Rectal smooth muscle tissue (tissue), 1 donor: Measurements from ENCODE around the gene ADD3.

Source experiments
- H3K27ac ChIP-seq: one replicate; pipeline ENCODE4 v1.7.0; 2013; ENCODE audit warnings: low read depth, low read length, inconsistent platforms
- H3K27me3 ChIP-seq: one replicate; pipeline ENCODE4 v1.7.0; 2013; ENCODE audit warnings: low read length; ENCODE audit not compliant: control insufficient read depth, insufficient read depth
- H3K36me3 ChIP-seq: one replicate; pipeline ENCODE4 v1.7.0; 2013; ENCODE audit warnings: low read length; ENCODE audit not compliant: control insufficient read depth, insufficient read depth
- H3K4me1 ChIP-seq: one replicate; pipeline ENCODE4 v1.7.0; 2013; ENCODE audit warnings: low read length; ENCODE audit not compliant: control insufficient read depth, insufficient read depth
- H3K4me3 ChIP-seq: one replicate; pipeline ENCODE4 v1.7.0; 2013; ENCODE audit warnings: low read length
- H3K9ac ChIP-seq: one replicate; pipeline ENCODE4 v1.7.0; 2013; ENCODE audit warnings: low read length

The ADD3 gene, protein sequence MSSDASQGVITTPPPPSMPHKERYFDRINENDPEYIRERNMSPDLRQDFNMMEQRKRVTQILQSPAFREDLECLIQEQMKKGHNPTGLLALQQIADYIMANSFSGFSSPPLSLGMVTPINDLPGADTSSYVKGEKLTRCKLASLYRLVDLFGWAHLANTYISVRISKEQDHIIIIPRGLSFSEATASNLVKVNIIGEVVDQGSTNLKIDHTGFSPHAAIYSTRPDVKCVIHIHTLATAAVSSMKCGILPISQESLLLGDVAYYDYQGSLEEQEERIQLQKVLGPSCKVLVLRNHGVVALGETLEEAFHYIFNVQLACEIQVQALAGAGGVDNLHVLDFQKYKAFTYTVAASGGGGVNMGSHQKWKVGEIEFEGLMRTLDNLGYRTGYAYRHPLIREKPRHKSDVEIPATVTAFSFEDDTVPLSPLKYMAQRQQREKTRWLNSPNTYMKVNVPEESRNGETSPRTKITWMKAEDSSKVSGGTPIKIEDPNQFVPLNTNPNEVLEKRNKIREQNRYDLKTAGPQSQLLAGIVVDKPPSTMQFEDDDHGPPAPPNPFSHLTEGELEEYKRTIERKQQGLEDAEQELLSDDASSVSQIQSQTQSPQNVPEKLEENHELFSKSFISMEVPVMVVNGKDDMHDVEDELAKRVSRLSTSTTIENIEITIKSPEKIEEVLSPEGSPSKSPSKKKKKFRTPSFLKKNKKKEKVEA

GRCh38 chr10:110007701-110008517, at the start of gene ADD3:
Gene ADD3, plus strand, starts transcription at chr10:110007984. Its CDS starts 92,670 bp downstream, at chr10:110100654.
- H3K27ac ChIP-seq: peak within 1 kb of the TSS; percentile 83
- peaks cover 7% of the 10 kb centered on the region for H3K4me1 ChIP-seq

DNA sequence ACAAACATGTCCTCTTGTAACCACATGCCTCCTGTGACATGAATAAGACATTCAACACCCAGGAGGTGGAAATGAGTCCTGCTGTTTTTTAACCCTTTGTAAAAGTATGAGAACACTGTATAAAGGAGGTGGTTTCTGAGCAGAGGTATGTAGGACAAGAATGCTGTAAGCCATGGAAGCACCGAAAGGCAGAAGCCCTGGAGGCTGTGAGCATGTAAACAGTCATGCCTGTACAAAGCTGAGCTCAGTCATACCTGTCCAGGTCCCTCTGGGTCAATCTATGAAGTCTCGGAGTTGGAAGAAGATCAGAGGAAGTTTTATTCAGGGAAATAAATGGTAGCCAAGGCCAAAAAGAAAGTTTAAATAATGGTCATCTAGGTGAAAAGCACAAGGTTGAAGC, 49.7 kb upstream of the ADD3 start:
- Histone ChIP-seq H3K36me3 (no peaks in the 10 kb centered on the region), H3K4me1 (no peaks in the 10 kb centered on the region), H3K4me3 (no peak overlapping the region), H3K9ac (no peak overlapping the region), H3K27me3 (no peaks in the 10 kb centered on the region), H3K27ac (no peak overlapping the region)

More at GRCh38 chr10:110007701-110008517, at the start of gene ADD3:
- Histone ChIP-seq H3K4me3 (peak within 1 kb of the TSS; percentile 83), H3K9ac (peak within 1 kb of the TSS; percentile 70), H3K27me3 (no peaks in the 10 kb centered on the region), H3K36me3 (no peaks in the 10 kb centered on the region)

DNA sequence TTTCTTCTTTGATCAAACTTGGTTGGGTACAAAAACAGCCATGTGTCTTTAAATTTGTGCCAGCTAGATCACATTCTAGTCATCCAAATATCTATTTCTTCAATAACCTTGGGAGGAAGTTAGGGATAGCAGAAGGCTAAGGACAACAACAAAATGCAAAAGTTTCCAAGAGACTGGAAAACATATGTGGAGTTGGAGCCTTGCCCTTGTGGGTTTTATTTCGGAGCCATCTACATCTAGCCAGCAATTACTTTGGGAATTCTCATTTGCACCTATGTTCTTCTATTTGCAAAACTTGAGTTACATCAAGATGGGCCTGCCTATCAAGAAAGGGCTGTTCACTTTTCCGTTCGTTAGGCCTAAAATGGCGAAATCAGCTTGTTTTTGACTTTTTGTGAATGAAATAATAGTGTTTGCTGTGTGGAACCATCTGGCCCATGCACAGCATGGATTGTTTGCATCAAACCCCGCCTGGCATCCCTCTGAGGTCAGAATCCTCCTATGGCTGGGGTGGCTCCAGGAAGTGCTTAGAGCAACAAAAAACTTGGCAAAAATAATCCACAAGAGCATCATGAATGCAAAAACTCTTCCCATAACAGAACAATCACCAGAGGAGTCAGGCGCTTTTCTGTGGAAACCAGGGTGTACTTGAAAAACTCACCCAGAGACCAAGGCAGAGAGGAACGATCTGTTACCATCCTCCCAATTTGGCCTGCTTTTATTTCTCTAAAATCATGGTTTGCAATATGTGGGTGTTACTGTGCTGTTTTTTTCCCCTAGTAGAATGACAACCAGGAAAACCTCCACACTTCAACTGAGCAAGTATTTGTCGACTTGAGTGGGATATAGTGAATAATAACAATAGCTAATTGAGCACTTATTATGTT, 48.3 kb upstream of the ADD3 start:
- no peak overlapping the region for H3K27ac ChIP-seq
- no peak overlapping the region for H3K9ac ChIP-seq
- H3K36me3 ChIP-seq: no peaks in the 10 kb centered on the region
- no peaks in the 10 kb centered on the region for H3K27me3 ChIP-seq
- H3K4me3 ChIP-seq: no peak overlapping the region
- no peaks in the 10 kb centered on the region for H3K4me1 ChIP-seq

- Histone ChIP-seq H3K4me1 (no peaks in the 10 kb centered on the region), H3K9ac (no peak overlapping the region), H3K4me3 (no peak overlapping the region), H3K27me3 (no peaks in the 10 kb centered on the region), H3K27ac (no peak overlapping the region), H3K36me3 (no peaks in the 10 kb centered on the region)
Measured at GRCh38 chr10:109960682-109961081, 47.1 kb upstream of the ADD3 start.

DNA sequence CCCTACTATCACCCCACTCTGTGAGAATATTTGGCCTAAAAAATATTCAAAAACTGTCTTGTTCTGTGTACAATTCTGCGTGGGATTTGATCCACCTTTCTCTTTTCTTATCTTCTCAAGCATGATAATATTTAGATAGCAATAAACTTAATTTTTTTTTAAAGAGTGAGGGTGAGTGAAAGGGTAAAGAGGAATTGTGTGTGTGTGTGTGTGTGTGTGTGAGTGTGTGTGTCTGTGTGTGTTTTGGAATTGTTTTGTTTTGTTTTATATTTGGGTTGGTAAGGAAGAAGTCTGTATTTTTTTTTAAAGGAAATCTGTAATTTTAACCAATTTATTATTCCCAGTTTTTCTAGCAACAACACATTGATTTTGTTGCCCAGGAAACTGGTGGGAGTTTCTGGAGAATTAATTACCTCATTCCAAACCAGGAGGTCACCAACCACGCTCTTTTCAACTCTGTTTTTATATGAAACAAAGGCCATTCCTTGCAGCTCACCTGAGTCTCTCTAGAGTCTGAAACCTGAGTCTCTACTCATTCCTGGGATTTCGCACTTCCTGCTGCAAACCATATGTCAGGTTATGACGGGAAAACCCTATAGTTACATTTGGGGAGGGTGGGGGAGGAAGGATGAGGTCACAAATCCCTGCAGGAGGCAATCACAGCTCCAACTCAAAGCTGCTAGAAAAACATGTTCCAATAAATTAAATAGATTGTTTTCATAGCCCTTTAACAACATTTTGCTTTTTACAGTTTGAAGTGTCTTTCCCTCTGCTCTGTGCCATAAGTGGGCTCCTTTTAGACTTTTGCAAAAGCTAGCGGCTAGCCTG, 46.4 kb upstream of the ADD3 start:
- Histone ChIP-seq H3K4me3 (no peak overlapping the region), H3K27me3 (no peaks in the 10 kb centered on the region), H3K9ac (no peak overlapping the region), H3K4me1 (no peaks in the 10 kb centered on the region), H3K27ac (no peak overlapping the region), H3K36me3 (no peaks in the 10 kb centered on the region)

DNA sequence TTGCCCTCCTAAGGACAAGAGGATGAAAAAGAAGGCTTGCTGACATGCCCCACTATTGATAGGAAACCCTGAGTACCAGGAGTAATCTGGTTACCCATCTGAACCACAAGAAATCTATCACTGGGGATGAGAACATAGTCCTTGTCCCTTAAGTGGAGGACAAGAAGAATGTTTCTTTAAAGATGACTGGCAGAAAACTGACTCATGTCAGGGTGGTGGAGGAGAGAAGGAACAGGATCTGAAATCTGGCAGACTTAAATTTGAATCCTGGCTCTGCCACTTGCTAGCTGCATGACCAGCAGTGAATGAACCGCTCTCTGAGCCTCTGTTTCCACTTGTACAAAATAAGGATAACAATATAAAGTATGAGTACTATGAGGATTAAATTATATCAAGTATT, 45.5 kb upstream of the ADD3 start:
- Histone ChIP-seq H3K36me3 (no peaks in the 10 kb centered on the region), H3K4me3 (no peak overlapping the region), H3K27ac (no peak overlapping the region), H3K27me3 (no peaks in the 10 kb centered on the region), H3K4me1 (no peaks in the 10 kb centered on the region), H3K9ac (no peak overlapping the region)

GRCh38 chr10:109963439-109963838, 44.3 kb upstream of the ADD3 start:
- H3K9ac ChIP-seq: no peak overlapping the region
- no peaks in the 10 kb centered on the region for H3K36me3 ChIP-seq
- H3K4me3 ChIP-seq: no peak overlapping the region
- H3K27ac ChIP-seq: no peak overlapping the region
- no peaks in the 10 kb centered on the region for H3K4me1 ChIP-seq
- no peaks in the 10 kb centered on the region for H3K27me3 ChIP-seq

- H3K27me3 ChIP-seq: no peaks in the 10 kb centered on the region
- no peak overlapping the region for H3K9ac ChIP-seq
- H3K4me3 ChIP-seq: no peak overlapping the region
- H3K27ac ChIP-seq: no peak overlapping the region
- H3K36me3 ChIP-seq: no peaks in the 10 kb centered on the region
- H3K4me1 ChIP-seq: no peaks in the 10 kb centered on the region
Measured at GRCh38 chr10:109964318-109964717, 43.5 kb upstream of the ADD3 start.

GRCh38 chr10:109966961-109967738, 40.6 kb upstream of the ADD3 start:
- no peak overlapping the region for H3K27ac ChIP-seq
- H3K4me1 ChIP-seq: no peaks in the 10 kb centered on the region

DNA sequence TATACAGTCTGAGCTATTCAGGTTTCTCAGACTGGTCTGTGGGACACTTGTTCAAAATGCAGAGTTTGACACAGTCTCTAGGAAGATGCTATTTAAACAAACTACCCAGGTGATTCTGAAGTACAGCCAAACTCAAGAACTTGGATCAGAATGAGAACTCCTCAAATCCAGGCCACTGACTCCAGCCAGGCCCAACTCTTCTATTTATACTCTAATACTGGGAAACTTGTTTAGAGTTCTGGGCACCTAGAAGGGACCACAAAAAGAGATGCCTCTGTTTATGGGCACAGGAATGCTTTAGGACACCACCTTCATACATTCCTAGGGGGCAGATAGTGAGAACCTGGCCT, 40.1 kb upstream of the ADD3 start:
- Histone ChIP-seq H3K27ac (no peak overlapping the region), H3K36me3 (no peaks in the 10 kb centered on the region), H3K4me1 (no peaks in the 10 kb centered on the region), H3K9ac (no peak overlapping the region), H3K4me3 (no peak overlapping the region), H3K27me3 (no peaks in the 10 kb centered on the region)

More at GRCh38 chr10:109966961-109967738, 40.6 kb upstream of the ADD3 start:
- no peak overlapping the region for H3K9ac ChIP-seq
- no peak overlapping the region for H3K4me3 ChIP-seq
- no peaks in the 10 kb centered on the region for H3K36me3 ChIP-seq
- H3K27me3 ChIP-seq: no peaks in the 10 kb centered on the region
